GM21619 (cell line): ENCODE data around the gene ADIRF.
"Not testable (repeated sequence)": the region's sequence is repeated elsewhere in the genome, so short reads cannot be mapped to it uniquely, and the experiment has no call there.

ENCODE experiments used
- ATAC-seq: cut with Tn5 transposase; IDR thresholded peaks from one replicate; pipeline ENCODE4 v1.9.1; 2021; ENCODE audit not compliant: unreplicated experiment

The ADIRF gene

GRCh38 chr10:87019504-87019903 is 51.2 kb downstream of the ADIRF start:
- ATAC-seq, result not testable (repeated sequence)

DNA sequence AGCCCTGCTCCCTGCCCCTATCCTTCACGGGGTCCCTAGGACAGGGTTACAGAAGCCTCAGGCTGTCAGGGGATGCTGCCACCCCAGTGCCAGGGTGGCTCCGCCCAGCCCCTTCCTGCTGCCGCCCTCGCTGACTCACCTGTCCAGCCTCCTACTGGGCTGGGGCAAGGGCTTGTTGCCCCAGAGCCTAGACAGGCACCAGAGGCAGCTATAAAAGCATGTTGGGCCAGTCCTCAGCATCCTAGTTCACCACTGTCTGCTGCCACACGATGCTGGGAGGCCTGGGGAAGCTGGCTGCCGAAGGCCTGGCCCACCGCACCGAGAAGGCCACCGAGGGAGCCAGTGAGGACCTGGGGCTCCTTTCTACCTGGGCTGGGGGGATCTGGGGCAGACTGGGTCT is 51.8 kb downstream of the ADIRF start, which contains the start of gene FAM25A:
FAM25A (plus strand) TSS at position 239 of the 400 bp plus-strand sequence; CDS start at position 270, 31 bp downstream.
- ATAC-seq, result not testable (repeated sequence)
